Measurements from ENCODE around the gene VAMP7.
"Not testable (repeated sequence)": the region's sequence is repeated elsewhere in the genome, so short reads cannot be mapped to it uniquely, and the experiment has no call there.

Gene VAMP7

DNA sequence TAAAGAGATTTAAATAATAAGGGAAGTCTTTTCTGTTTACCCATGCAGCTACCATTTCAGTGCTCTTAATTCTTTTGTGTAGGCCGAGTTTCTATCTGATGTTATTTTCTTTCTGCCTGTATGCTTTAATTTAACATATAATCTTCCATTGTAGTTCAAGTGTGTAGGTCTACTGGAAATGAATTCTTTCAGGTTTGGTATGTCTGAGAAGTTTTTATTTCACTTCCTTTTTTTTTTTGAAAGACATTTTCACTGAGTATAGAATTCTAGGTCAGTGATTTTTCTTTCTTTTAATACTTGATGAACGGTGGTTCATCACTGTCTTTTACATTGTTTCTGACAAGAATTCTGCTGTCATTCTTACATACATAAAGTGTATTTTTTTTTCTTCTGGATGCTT lies 42.1 kb downstream of the VAMP7 start:
- no peak for DNase-seq

DNA sequence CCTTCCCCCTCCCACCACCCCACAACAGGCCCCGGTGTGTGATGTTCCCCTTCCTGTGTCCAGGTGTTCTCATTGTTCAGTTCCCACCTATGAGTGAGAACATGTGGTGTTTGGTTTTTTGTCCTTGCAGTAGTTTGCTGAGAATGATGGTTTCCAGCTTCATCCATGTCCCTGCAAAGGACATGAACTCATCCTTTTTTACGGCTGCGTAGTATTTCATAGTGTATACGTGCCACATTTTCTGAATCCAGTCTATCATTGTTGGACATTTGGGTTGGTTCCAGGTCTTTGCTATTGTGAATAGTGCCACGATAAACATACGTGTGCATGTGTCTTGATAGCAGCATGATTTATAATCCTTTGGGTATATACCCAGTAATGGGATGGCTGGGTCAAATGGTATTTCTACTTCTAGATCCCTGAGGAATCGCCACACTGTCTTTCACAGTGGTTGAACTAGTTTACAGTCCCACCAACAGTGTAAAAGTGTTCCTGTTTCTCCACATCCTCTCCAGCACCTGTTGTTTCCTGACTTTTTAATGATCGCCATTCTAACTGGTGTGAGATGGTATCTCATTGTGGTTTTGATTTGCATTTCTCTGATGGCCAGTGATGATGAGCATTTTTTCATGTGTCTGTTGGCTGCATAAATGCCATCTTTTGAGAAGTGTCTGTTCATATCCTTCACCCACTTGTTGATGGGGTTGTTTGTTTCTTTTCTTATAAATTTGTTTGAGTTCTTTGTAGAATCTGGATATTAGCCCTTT lies 49.9 kb downstream of the VAMP7 start:
- DNase-seq = not testable (repeated sequence)

DNA sequence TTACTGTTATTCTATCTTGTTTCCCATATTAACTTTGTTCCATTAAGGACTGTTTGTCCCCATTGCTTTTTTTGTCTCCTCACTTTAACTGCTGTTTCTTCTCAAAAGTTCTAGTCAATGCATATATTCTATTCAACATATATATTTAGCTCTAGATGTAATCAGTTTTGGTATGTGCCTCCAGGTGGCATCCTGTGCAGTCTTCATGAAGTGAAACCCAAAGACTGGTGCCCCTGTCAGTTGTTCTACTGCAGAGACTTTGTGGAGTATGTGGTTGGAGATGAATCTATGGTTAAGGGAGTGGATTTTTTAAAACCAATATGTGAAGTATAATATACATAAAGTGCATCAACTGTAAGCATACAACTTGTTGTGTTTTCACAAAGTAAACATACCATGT lies 57.0 kb downstream of the VAMP7 start:
- DNase-seq = no peak

DNA sequence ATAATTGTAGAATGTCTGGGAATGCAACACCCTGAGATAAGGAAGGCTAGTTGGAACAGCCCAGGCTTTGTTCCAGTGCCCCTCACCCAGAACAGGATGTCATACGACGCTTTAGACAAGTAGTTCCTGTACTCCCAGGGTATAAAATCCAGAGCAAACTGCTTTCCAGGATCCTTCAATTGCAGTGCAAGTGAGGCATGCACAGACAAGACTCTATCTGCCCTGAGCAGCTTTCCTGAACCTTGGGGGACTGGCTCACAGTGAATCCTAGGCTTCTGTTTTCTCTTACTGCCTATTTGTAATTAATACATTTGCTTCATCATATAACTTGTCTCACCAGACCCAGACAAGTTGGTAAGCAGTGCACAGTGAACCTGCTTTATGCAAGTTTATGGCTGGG lies 68.0 kb downstream of the VAMP7 start:
- no peak for DNase-seq

DNA sequence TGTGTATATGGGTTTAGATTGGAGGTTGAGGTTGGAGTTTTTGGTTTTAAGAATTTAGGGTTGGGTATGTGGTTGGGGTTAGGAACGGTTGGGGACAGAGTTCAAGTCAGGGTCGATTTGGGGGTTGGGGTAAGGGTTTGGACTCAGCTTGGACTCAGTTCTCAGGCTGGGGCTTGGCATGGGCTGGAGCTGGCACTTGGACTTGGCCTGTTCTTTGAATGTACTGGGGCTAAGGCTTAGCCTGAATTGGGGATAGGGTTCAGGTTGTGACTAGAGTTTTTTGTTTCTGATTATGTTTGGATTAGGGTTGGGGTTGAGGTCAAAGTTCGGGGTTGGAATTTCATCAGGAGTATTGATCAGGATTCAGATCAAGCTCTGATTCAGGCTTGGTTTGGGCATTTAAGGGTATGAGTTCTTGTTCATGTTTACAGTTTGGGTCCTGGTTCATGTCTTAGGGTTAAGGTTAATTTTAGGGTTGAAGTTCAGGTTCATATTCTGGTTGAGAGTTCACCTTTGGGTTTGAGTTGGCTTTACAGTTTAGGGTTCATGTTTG lies 70.2 kb downstream of the VAMP7 start:
- DNase-seq = no peak

DNA sequence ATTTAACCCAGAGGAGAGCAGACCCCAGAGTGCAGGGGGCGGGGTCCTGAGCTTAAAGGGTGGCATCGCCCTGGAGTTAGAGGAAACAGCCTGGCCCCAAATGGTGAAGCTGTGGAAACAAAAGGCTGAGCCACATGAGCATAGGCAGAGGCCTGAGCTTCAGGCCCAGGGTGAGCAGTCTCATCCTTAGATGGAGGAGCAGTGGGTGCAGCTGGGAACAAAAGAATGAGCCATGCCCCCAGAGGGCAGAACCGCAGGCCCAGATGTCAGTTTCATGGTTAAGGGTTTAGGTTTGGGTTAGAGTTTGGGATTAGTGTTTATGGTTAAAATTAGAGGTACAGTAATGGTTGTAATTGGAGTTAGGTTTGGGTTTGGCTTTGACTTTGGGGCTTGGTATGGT lies 71.9 kb downstream of the VAMP7 start:
- DNase-seq = no peak

DNA sequence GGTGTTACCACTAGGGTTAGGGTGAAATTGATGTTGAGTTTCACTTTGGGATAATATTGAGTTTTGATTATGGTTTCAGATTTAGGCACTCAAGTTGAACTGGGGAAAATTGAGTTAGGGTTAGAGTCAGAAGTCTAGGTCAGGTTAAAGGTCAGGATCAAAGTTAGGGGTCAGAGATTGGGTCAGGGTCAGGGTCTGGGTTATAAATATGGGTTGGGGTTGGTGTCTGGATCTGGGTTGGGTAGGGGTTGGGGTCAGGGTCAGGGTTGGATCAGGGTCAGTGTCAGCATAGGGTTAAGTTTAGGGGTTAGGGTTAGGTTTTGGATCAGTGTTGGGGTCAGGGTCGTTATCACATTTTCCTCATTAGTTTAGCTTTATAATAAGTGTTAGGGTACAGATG lies 73.6 kb downstream of the VAMP7 start:
- no peak for DNase-seq

DNA sequence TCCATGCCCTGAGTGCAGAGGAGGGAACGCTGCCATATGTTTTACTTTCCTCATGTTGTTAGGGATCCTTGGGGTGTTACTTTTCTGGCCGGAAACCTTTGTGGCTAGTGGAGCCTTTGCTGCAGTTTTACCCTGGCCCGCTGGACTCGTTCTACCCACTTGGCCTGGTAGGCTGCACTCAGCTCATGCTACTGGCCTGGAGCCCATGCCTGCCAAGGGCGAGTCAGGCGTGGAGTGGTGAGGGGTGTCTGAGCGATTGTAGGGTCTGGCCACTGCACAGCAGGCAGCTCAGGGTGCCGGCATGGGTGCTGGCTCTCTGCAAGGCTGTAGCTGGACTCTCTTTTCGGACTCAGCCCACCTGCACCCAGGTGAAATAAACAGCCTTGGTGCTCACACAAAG lies 75.0 kb downstream of the VAMP7 start:
- DNase-seq = no peak

DNA sequence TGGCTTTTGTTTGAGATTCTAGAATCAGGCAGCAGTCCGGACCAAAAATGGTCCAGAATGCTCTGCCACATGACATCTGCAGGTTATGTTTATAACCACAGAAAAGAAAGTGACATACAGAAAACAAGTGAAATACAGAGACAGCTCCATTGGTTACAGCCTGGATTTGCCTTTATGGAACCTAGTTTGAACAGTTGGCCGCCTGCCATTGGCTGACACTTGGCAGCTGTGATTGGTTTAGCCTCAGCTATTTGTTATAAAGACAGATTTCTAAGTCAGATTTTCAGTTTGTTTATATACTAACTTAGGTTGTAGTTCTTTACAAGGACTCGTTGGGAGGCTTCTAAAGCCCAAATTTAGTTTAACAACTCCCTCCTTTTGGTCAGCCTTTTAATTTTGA lies 75.5 kb downstream of the VAMP7 start:
- no peak for DNase-seq

DNA sequence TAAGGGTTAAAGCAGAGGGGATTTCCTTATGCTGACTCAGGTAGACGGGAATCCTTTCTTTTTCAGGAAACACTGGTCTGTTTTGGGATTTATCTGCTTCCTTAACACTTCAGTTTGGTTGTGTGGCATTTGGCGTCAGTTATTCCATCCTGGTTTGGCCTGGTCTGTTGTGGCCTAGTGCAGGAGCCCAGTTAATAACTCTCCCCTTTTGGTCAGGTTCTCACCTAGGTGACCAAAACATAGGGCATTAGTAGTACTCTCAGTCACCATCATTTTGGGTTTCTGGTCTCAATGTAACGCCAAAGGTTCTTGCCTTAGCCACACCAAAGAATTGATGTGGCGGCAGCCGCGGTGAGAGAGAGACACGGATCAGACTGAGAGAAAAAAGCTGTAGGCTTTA lies 76.7 kb downstream of the VAMP7 start:
- DNase-seq = no peak

DNA sequence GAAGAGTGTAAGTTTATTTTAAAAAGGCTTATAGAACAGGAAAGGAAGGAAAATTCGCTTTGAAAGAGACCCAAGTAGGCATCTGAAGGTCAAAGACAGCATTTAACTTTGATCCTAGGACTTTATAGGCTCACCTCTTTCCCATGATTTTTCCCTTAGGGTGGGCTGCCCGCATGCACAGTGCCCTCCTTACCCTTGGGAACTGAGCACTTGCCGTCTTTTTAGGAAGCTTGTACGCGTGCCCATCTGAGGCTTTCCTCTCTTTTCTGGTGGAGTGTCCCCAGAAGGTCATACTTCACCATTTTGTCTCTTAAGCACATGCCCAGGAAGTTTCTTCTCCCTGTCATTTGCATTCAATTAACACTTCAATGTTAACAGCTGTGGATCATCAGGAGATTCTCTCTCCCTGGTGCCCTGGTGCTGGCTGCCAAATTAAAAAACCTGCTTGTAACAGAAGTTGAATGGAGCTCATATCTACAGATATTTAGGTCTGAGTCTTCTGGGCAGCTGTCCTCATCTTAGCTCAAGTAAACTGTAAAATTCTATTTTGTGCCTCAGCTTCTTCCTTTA lies 78.0 kb downstream of the VAMP7 start:
- DNase-seq = no peak

DNA sequence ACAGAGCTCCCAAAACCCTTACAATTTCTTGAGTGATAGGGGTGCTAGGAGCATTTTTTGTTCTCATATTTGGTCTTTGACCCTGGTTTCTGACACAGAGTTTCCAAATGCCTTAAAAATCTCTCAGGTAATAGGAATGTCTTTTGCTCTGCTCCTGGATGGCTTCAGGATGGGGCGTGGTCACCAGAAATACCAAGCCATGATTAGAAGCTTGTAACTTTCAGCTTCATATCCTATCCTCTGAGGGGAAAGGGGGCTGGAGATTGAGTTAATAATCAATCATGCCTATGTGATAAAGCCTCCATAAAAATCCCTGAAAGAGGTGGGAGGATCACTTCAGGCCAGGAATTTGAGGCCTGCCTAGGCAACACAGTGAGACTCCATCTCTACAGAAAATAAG lies 81.8 kb downstream of the VAMP7 start:
- DNase-seq = no peak

DNA sequence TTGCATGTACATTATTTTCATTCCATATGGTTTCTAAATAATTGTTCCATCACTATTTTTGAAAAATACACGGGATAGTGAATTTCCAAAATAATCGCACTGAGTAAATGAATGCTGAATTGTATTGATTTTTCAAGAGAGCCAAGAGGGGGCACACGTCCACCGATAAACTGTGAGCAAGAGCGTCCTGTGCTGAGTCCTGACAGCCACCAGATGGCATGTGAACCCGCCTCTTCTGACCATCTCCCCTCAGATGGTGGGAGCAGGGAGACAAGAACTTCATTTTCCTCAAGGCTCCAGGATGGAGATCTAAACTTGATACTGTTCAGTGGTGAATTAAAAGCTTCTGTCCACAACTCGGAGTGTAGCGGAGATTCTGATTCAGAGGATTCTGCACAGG lies 85.7 kb downstream of the VAMP7 start:
- peak; percentile 66 for DNase-seq

DNA sequence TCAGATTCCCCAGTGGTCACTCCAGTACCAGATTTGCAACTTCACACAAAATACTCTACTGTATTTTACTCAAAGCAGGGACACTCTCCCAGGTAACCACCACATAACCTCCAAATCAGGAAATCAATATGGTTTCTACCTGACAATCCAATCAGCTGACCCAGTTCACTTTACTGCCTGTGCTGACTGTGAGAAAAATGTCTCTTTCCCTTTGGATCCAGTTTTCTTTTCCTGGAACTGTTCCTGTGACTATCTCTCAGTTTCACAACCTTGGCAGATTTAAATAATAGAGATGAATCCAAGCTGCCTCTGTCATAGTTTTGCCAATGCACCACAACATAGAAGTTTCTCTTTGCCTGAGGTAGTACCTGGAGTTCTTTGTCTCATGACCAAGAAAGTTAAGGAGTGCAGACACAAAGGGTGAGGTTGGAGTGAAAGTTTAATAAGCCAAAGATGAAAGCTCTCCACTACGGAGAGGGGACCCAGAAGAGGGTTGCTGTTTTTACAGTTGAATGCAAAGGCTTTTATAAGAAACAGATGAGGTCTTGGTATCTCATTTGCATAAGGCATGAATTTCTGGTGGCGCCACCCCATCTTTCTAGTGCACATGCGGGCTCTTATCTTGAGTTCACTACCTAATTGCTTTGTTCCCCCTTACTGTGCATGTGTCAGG lies 86.6 kb downstream of the VAMP7 start:
- DNase-seq = no peak

DNA sequence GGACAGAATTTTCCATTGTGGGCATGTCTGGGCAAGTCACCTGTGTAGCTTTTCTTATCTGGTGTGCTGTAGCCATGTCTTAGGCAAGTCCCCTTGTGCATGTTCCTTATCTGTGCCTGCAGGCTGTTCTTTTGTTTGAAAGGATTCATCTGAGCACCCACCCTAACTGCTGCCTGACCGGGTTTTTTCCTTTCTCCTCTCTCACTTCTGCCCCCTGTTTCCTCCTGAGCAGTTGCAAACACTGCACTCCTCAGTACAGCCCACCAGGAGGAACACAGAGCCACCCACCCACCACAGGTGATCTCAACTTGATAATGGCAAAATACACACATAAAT lies 87.1 kb downstream of the VAMP7 start:
- DNase-seq = no peak

DNA sequence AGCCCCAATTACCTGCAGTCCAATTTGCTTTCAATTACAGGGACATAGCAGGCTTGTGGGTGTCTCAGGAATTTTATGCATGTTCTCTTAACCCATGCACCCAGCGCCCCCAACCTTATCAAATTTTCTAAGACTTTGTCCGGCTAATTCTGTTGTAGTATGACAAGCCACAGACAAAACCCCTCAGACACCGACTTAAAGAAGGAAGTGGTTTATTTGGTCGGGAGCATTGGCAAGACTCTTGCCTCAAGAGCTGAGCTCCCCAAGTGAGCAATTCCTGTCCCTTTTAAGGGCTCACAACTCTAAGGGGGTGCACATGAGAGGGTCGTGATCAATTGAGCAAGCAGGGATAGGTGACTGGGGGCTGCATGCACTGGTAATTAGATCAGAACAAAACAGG lies 87.6 kb downstream of the VAMP7 start:
- DNase-seq = no peak

DNA sequence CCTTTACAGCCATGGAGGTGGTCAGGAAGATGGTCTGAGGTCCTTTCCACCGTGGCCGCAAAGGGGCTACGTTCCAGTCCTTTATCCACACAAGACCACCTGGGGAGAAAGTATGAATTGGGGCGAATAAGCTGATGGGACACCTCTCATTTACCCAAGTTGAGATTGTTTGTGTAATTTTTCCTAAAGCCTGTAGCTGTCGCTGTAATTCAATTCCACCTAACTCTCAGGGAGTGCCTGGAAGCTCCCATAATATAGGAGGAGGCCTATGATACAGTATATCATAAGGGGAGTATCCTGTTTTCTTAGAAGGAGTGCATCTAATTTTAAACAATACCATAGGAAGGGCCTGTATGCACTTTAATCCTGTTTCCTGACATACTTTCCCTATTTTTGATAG lies 90.5 kb downstream of the VAMP7 start:
- not testable (repeated sequence) for DNase-seq

DNA sequence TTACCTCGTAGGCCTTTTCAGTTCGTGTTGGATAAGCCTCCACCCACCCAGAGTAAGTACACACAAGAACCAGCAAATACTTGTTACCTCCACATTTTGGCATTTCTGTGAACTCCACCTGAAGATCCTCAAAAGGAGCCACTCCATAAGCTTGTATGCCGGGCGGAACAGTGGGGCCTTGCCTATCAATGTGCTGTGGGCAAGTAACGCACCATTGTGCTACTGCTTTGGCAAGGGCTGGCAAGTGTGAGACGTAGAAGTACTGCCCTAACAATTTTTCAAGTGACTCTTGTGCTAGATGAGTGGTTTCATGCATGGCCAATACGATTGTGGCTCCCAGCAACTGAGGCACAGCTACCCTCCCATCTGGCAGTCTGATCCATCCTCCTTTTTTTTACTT lies 91.1 kb downstream of the VAMP7 start:
- DNase-seq = not testable (repeated sequence)

DNA sequence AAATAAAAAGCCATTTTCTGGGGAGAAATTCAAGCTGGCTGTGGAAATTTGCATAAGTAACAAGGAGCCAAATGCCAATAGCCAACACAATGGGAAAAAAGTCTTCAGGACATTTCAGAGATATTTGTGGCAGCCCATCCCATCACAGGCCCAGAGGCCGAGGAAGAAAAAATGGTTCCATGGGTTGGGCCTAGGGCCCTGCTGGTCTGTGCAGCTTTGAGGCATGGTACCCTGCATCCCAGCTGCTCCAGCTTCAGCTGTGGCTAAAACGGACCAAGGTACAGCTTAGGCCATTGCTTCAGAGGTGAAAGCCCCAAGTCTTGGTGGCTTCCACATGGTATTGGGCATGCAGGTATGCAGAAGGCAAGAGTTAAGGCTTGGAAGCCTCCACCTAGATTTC lies 102.2 kb downstream of the VAMP7 start:
- no peak for DNase-seq

DNA sequence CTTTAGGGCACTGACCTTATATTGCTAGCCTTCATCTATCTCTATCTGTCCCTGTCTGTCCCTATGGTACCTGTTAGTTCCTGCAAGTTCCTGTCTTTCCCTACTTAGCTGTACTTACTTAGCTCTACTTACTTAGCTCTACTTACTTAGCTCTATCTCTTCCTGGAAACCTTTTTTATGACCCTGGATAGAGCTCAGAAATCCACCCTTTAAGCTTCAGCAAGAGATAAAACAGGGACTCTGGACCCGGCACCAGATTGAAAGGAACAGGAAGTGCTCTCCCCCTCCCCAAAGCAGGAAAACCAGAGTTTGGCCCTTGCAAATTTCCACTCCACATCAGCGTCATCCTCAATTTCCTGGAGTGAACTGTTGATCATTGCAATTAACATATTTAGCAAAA lies 104.1 kb downstream of the VAMP7 start:
- DNase-seq = no peak

DNA sequence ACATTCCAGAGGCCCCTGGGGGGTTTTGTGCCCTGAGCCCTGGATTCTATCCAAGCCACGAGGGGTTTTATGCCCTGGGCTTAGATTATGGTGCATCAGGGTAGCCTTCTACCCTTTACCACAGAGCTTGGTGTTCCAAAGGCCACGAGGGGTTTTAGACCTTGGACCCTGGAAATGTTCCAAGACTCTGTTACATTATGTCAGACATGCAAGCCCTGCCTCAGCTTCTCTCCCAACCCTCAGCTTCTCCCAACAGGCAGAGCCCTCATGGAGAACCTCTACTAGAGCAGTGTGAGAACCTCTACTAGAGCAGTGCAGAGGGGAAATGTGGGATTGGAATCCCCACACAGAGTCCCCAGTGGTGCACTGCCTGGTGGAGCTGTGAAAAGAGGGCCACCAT lies 105.8 kb downstream of the VAMP7 start:
- DNase-seq = not testable (repeated sequence)

DNA sequence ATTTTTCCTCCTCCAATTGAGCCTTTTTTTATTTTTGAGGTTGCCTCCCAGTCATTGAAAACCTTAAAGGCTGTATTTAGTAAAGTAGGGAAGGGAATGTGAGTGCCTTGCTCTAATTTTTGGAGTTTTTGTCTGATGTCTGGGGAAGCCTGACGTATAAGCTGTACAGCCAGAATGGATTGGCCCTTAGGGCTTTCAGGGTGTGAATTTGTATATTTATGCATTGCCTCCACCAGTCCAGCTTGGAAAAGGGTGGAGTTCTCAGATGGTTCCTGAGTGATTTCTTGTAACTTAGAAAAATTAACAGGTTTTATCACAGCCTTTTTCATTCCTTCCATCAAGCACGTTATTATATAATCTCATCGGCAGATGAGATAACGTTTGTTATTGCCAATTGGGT lies 107.7 kb downstream of the VAMP7 start:
- DNase-seq = no peak

Measured in activated effector memory CD4-positive, alpha-beta T cell treated with anti-CD3 and anti-CD28 coated beads, Interleukin-2, amount 50 U/mL, for 16 hours (primary cell).